Vagina (tissue), 2 donors: Measurements from ENCODE around the gene APPL1. TPM values are rescaled to one million over a fixed set of nuclear protein-coding genes. Genes with fewer than 3 reads are reported as not detected.
A peak's percentile ranks its signal among the peaks of the same experiment; 100 is the strongest.

ENCODE experiments used
- DNase-seq, 2 donors: peaks; one replicate each; pipeline ENCODE4 v3.0.0-alpha.2; 2017; ENCODE audit errors: extremely low spot score in 2 of 2
- H3K27ac ChIP-seq: fragments of 200-600 bp; sonication (generic); one replicate; pipeline ENCODE4 v1.5.1; 2019
- H3K27me3 ChIP-seq: fragments of 200-600 bp; sonication (generic); one replicate; pipeline ENCODE4 v1.5.1; 2019
- H3K36me3 ChIP-seq, 2 donors: fragments of 200-600 bp; sonication (generic); one replicate each; pipeline ENCODE4 v1.5.1; 2017 to 2019
- H3K4me1 ChIP-seq: fragments of 200-600 bp; sonication (generic); one replicate; pipeline ENCODE4 v1.5.1; 2019
- H3K4me3 ChIP-seq, 2 donors: fragments of 200-600 bp; sonication (generic); 1 replicate in 1 of 2; 2 replicates in 1 of 2; pipeline ENCODE4 v1.5.1; 2016 to 2019
- H3K9me3 ChIP-seq: fragments of 200-600 bp; sonication (generic); one replicate; pipeline ENCODE4 v1.5.1; 2019
- CTCF ChIP-seq, 3 experiments: fragments of 450-650 bp in 2 of 3; fragments of 200-600 bp in 1 of 3; sonication (generic) in 1 of 3; IDR thresholded peaks; one replicate each; pipeline ENCODE4 v1.5.1; 2017 to 2019; ENCODE audit warnings: antibody characterized with exemption in 3 of 3, mild to moderate bottlenecking in 2 of 3, moderate library complexity in 2 of 3
- POLR2A ChIP-seq, 2 donors: fragments of 450-650 bp; IDR thresholded peaks; one replicate each; pipeline ENCODE4 v1.6.1; 2017; ENCODE audit warnings: antibody characterized with exemption in 2 of 2, mild to moderate bottlenecking in 2 of 2, moderate library complexity in 2 of 2
- POLR2AphosphoS5 ChIP-seq, 2 donors: sonication (generic); formaldehyde crosslinking; IDR thresholded peaks; one replicate each; pipeline ENCODE4 v1.9.0; 2017; ENCODE audit warnings: antibody characterized with exemption in 2 of 2, mild to moderate bottlenecking in 2 of 2, low read depth in 1 of 2; ENCODE audit not compliant: insufficient read depth in 1 of 2
- intact Hi-C: fragments of 100-400 bp; cut with DNase I; formaldehyde crosslinking; loops from one replicate; pipeline ENCODE4 v1.15.1; 2023
- total RNA-seq: library from RNA; depleted of rRNA; stranded (reverse); fragments of >200 nt; gene quantifications from one replicate; pipeline ENCODE4 v1.2.3, GENCODE V29; 2016

APPL1 gene
- 28.2 TPM for total RNA-seq

- H3K4me1 ChIP-seq: peaks cover 41% of the 10 kb centered on the region
- no peaks in the 10 kb centered on the region for H3K36me3 ChIP-seq
- H3K27ac ChIP-seq: peak within 1 kb of the TSS; percentile 91
- TF ChIP-seq POLR2A (IDR thresholded peaks at IDR 0.05): peak in 1 of 2 donors; percentile 56
- no peak for TF ChIP-seq CTCF (IDR thresholded peaks at IDR 0.05)
- peak in 1 of 2 donors; percentile 90 for TF ChIP-seq POLR2AphosphoS5 (IDR thresholded peaks at IDR 0.05; ENCODE audit: insufficient read depth in 1 of 2, low read depth in 1 of 2)
- intact Hi-C loops: no loop called here
- no peaks in the 10 kb centered on the region for H3K27me3 ChIP-seq
- H3K9me3 ChIP-seq: no peaks in the 10 kb centered on the region
- H3K4me3 ChIP-seq: peak within 1 kb of the TSS; percentile 81 to 93
- DNase-seq: peak in 1 of 2 donors; percentile 91
Measured at GRCh38 chr3:57227204-57227929, at the start of gene APPL1. Gene APPL1, plus strand, starts transcription at chr3:57227729. Its CDS starts 155 bp downstream, at chr3:57227884.

GRCh38 chr3:57179580-57180410 lies 47.7 kb upstream of the APPL1 start:
- H3K4me3 ChIP-seq: no peak overlapping the region
- intact Hi-C loops: no loop called here
- H3K4me1 ChIP-seq: no peaks in the 10 kb centered on the region
- no peak overlapping the region for H3K27ac ChIP-seq
- DNase-seq: no peak
- TF ChIP-seq POLR2A (IDR thresholded peaks at IDR 0.05) (no peak), CTCF (IDR thresholded peaks at IDR 0.05) (no peak), POLR2AphosphoS5 (IDR thresholded peaks at IDR 0.05; ENCODE audit: insufficient read depth in 1 of 2, low read depth in 1 of 2) (no peak)
- no peaks in the 10 kb centered on the region for H3K36me3 ChIP-seq
- no peaks in the 10 kb centered on the region for H3K9me3 ChIP-seq
- no peaks in the 10 kb centered on the region for H3K27me3 ChIP-seq

- Histone ChIP-seq H3K9me3 (no peaks in the 10 kb centered on the region), H3K4me3 (no peak overlapping the region), H3K36me3 (no peaks in the 10 kb centered on the region), H3K27ac (no peak overlapping the region), H3K4me1 (no peaks in the 10 kb centered on the region), H3K27me3 (no peaks in the 10 kb centered on the region)
- DNase-seq: no peak
- TF ChIP-seq POLR2A (IDR thresholded peaks at IDR 0.05) (no peak), POLR2AphosphoS5 (IDR thresholded peaks at IDR 0.05; ENCODE audit: insufficient read depth in 1 of 2, low read depth in 1 of 2) (no peak), CTCF (IDR thresholded peaks at IDR 0.05) (no peak)
- intact Hi-C loops: no loop called here
Measured at GRCh38 chr3:57184526-57184925, 43.0 kb upstream of the APPL1 start.

GRCh38 chr3:57192028-57192427 lies 35.5 kb upstream of the APPL1 start:
- Histone ChIP-seq H3K4me1 (no peaks in the 10 kb centered on the region), H3K36me3 (no peaks in the 10 kb centered on the region), H3K27ac (no peak overlapping the region), H3K9me3 (no peaks in the 10 kb centered on the region), H3K4me3 (no peak overlapping the region), H3K27me3 (no peaks in the 10 kb centered on the region)
- TF ChIP-seq POLR2A (IDR thresholded peaks at IDR 0.05) (no peak), CTCF (IDR thresholded peaks at IDR 0.05) (no peak), POLR2AphosphoS5 (IDR thresholded peaks at IDR 0.05; ENCODE audit: insufficient read depth in 1 of 2, low read depth in 1 of 2) (no peak)
- intact Hi-C loops: no loop called here
- DNase-seq: no peak
